ENCODE measurements around the gene CCDC182.

DNA sequence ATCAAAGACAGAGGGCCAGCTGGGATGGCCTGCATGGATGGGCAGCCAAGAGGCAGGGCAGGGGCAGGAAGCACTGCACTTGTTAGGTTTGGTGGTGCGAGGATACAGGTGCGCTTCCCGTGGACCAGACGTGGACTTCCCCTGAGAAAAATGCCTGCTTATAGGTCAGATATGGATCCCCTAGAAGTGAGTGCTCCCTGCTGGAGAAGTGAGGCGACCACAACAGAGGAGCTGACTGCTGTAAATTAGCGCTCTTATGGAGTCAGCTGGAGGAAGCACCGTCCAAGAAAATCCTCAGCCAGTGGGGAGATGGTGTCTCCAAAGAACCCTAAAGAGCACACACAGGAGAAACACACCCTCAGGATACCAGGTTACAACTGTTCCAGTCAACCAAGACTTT, 27.7 kb upstream of the CCDC182 start:
- TF ChIP-seq, protein P1, sequence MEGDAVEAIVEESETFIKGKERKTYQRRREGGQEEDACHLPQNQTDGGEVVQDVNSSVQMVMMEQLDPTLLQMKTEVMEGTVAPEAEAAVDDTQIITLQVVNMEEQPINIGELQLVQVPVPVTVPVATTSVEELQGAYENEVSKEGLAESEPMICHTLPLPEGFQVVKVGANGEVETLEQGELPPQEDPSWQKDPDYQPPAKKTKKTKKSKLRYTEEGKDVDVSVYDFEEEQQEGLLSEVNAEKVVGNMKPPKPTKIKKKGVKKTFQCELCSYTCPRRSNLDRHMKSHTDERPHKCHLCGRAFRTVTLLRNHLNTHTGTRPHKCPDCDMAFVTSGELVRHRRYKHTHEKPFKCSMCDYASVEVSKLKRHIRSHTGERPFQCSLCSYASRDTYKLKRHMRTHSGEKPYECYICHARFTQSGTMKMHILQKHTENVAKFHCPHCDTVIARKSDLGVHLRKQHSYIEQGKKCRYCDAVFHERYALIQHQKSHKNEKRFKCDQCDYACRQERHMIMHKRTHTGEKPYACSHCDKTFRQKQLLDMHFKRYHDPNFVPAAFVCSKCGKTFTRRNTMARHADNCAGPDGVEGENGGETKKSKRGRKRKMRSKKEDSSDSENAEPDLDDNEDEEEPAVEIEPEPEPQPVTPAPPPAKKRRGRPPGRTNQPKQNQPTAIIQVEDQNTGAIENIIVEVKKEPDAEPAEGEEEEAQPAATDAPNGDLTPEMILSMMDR (IDR thresholded peaks at IDR 0.05), result no peak
- no peak for TF ChIP-seq POLR2A (IDR thresholded peaks at IDR 0.05)

Measured in heart left ventricle (tissue), 13 donors.